Neural progenitor cell (in vitro differentiated cells): ENCODE data around the gene SATB2. TPM values are rescaled to one million over a fixed set of nuclear protein-coding genes. Genes with fewer than 3 reads are reported as not detected.
A peak's percentile ranks its signal among the peaks of the same experiment; 100 is the strongest.

ENCODE experiments used
- DNase-seq: peaks from one replicate; pipeline ENCODE4 v3.0.0-alpha.2; 2016; ENCODE audit warnings: low spot score
- H2AFZ ChIP-seq: fragments of 200-600 bp; sonication (generic); replicated peaks from 2 replicates; pipeline ENCODE4 v1.6.1; 2016; ENCODE audit warnings: antibody characterized with exemption
- H3F3A ChIP-seq: fragments of 200-600 bp; sonication (generic); 2 replicates; pipeline ENCODE4 v1.6.1; 2016; ENCODE audit warnings: antibody characterized with exemption, low read depth
- H3K27ac ChIP-seq: fragments of 200-600 bp; sonication (generic); 2 replicates; pipeline ENCODE4 v1.5.1; 2016; ENCODE audit warnings: mild to moderate bottlenecking
- H3K27me3 ChIP-seq: fragments of 200-600 bp; sonication (generic); 2 replicates; pipeline ENCODE4 v1.6.1; 2016; ENCODE audit warnings: mild to moderate bottlenecking, moderate library complexity
- H3K36me3 ChIP-seq: fragments of 200-600 bp; sonication (generic); 2 replicates; pipeline ENCODE4 v1.5.1; 2016
- H3K4me1 ChIP-seq: fragments of 200-600 bp; sonication (generic); 2 replicates; pipeline ENCODE4 v1.6.1; 2016; ENCODE audit warnings: mixed run types
- H3K4me2 ChIP-seq: fragments of 200-600 bp; sonication (generic); 2 replicates; pipeline ENCODE4 v1.6.1; 2016
- H3K4me3 ChIP-seq: fragments of 200-600 bp; sonication (generic); 2 replicates; pipeline ENCODE4 v1.5.1; 2016
- H3K79me2 ChIP-seq: fragments of 200-600 bp; sonication (generic); 2 replicates; pipeline ENCODE4 v1.6.1; 2016; ENCODE audit warnings: low read depth
- H3K9ac ChIP-seq: fragments of 200-600 bp; sonication (generic); 2 replicates; pipeline ENCODE4 v1.6.1; 2016
- H3K9me3 ChIP-seq: fragments of 200-600 bp; sonication (generic); 2 replicates; pipeline ENCODE4 v1.5.1; 2016; ENCODE audit warnings: low read depth
- H4K20me1 ChIP-seq: fragments of 200-600 bp; sonication (generic); 2 replicates; pipeline ENCODE4 v1.6.1; 2016; ENCODE audit warnings: low read depth
- H3K27ac Mint-ChIP-seq: 3 replicates; pipeline ENCODE4 v1.8.0; 2021; ENCODE audit warnings: mixed read lengths
- H3K27me3 Mint-ChIP-seq: 2 replicates; pipeline ENCODE4 v1.8.0; 2022; ENCODE audit warnings: low read depth, mild to moderate bottlenecking, inconsistent platforms, moderate library complexity, mixed read lengths; ENCODE audit not compliant: insufficient read depth
- H3K36me3 Mint-ChIP-seq: 3 replicates; pipeline ENCODE4 v1.8.0; 2021; ENCODE audit warnings: mixed read lengths
- H3K4me1 Mint-ChIP-seq: 3 replicates; pipeline ENCODE4 v1.8.0; 2021; ENCODE audit warnings: mixed read lengths
- H3K4me3 Mint-ChIP-seq: 3 replicates; pipeline ENCODE4 v1.8.0; 2021; ENCODE audit warnings: mild to moderate bottlenecking, moderate library complexity, mixed read lengths
- H3K9me3 Mint-ChIP-seq: 3 replicates; pipeline ENCODE4 v1.8.0; 2020; ENCODE audit warnings: mixed read lengths
- CTCF ChIP-seq: fragments of 200-600 bp; sonication (generic); IDR thresholded peaks from 2 replicates; pipeline ENCODE4 v1.5.1; 2017; ENCODE audit warnings: antibody characterized with exemption, mild to moderate bottlenecking
- EZH2 ChIP-seq: fragments of 200-600 bp; sonication (generic); IDR thresholded peaks from 2 replicates; pipeline ENCODE4 v1.6.1; 2017; ENCODE audit warnings: antibody characterized with exemption, mild to moderate bottlenecking, moderate library complexity
- EZH2phosphoT487 ChIP-seq: fragments of 200-600 bp; sonication (generic); IDR thresholded peaks from 2 replicates; pipeline ENCODE4 v1.6.1; 2017; ENCODE audit warnings: antibody characterized with exemption
- total RNA-seq: library from RNA; depleted of rRNA; stranded (reverse); fragments of >200 nt; gene quantifications from 2 replicates; pipeline ENCODE4 v1.2.3, GENCODE V29; 2015; ENCODE audit warnings: low replicate concordance

The SATB2 gene
- total RNA-seq, 1 donor from 2014 or later: 3.7 TPM

- DNase-seq: peak; percentile 70
- peaks cover 6% of the 10 kb centered on the region for H3K4me1 ChIP-seq
- H4K20me1 ChIP-seq: no peaks in the 10 kb centered on the region
- no peak overlapping the region for H3K4me3 ChIP-seq
- H3K9me3 ChIP-seq: no peaks in the 10 kb centered on the region
- H3K27me3 ChIP-seq: no peaks in the 10 kb centered on the region
- no peak overlapping the region for H3K9ac ChIP-seq
- Mint-ChIP-seq H3K27me3 (peaks cover 5% of the 10 kb centered on the region), H3K4me1 (peaks cover 11% of the 10 kb centered on the region), H3K36me3 (peaks cover 5% of the 10 kb centered on the region), H3K4me3 (no peak overlapping the region), H3K27ac (peak overlapping the region; percentile 34), H3K9me3 (peaks cover 34% of the 10 kb centered on the region)
- TF ChIP-seq CTCF (no peak), EZH2phosphoT487 (no peak), EZH2 (no peak)
- H3F3A ChIP-seq: peaks cover 10% of the 10 kb centered on the region
- H3K79me2 ChIP-seq: no peaks in the 10 kb centered on the region
- no peaks in the 10 kb centered on the region for H3K36me3 ChIP-seq
- no peak overlapping the region for H3K27ac ChIP-seq
- H2AFZ ChIP-seq: no peak overlapping the region
- H3K4me2 ChIP-seq: peak overlapping the region; percentile 19
Measured at GRCh38 chr2:199261936-199262335, 195.8 kb downstream of the SATB2 start.

- no peaks in the 10 kb centered on the region for H3K27me3 ChIP-seq
- no peaks in the 10 kb centered on the region for H3K36me3 ChIP-seq
- H2AFZ ChIP-seq: no peak overlapping the region
- Mint-ChIP-seq H3K36me3 (peaks cover 5% of the 10 kb centered on the region), H3K9me3 (peaks cover 34% of the 10 kb centered on the region), H3K27me3 (peaks cover 5% of the 10 kb centered on the region), H3K4me3 (no peak overlapping the region), H3K4me1 (peaks cover 11% of the 10 kb centered on the region), H3K27ac (no peak overlapping the region)
- peaks cover 6% of the 10 kb centered on the region for H3K4me1 ChIP-seq
- no peak overlapping the region for H3K27ac ChIP-seq
- H3K9me3 ChIP-seq: no peaks in the 10 kb centered on the region
- H3K9ac ChIP-seq: no peak overlapping the region
- no peak for TF ChIP-seq EZH2
- TF ChIP-seq CTCF: no peak
- TF ChIP-seq EZH2phosphoT487: no peak
- no peaks in the 10 kb centered on the region for H3K79me2 ChIP-seq
- H4K20me1 ChIP-seq: no peaks in the 10 kb centered on the region
- peak; percentile 3 for DNase-seq
- H3F3A ChIP-seq: peaks cover 10% of the 10 kb centered on the region
- no peak overlapping the region for H3K4me2 ChIP-seq
- no peak overlapping the region for H3K4me3 ChIP-seq
Measured at GRCh38 chr2:199261239-199261638, 196.5 kb downstream of the SATB2 start.

DNA sequence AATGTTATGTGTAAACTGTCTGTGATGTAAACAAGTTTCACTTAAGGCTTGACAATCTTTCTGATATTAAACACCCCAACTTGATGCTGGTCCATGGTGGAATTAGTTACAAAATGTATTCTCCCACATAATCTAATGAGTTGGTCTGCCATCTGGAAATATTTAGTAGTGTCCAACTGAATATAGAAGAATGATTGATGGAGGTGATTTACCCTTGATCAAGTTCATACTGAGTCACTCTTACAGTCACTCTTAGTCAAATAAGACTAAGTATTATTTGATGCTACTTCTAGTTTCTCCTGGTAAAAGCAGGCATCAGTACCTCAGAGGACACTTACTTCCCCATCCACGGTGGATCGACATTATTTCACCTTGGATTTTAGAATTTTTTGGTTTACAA lies 198.1 kb downstream of the SATB2 start:
- Histone ChIP-seq H3K4me2 (no peak overlapping the region), H3K9me3 (no peaks in the 10 kb centered on the region), H3K4me1 (peaks cover 6% of the 10 kb centered on the region), H3K27ac (no peak overlapping the region), H3K79me2 (no peaks in the 10 kb centered on the region), H3K27me3 (no peaks in the 10 kb centered on the region), H4K20me1 (no peaks in the 10 kb centered on the region), H3K9ac (no peak overlapping the region), H2AFZ (no peak overlapping the region), H3F3A (peaks cover 10% of the 10 kb centered on the region), H3K36me3 (no peaks in the 10 kb centered on the region), H3K4me3 (no peak overlapping the region)
- peaks cover 5% of the 10 kb centered on the region for H3K27me3 Mint-ChIP-seq
- peaks cover 5% of the 10 kb centered on the region for H3K36me3 Mint-ChIP-seq
- no peak overlapping the region for H3K4me3 Mint-ChIP-seq
- H3K4me1 Mint-ChIP-seq: peaks cover 11% of the 10 kb centered on the region
- no peak for DNase-seq
- H3K27ac Mint-ChIP-seq: no peak overlapping the region
- H3K9me3 Mint-ChIP-seq: peaks cover 28% of the 10 kb centered on the region
- no peak for TF ChIP-seq CTCF
- TF ChIP-seq EZH2: no peak
- TF ChIP-seq EZH2phosphoT487: no peak
